ENCODE data around the gene NSUN6.
A peak's percentile ranks its signal among the peaks of the same experiment; 100 is the strongest.

NSUN6 gene

GRCh38 chr10:18567343-18567856 is 84.0 kb downstream of the NSUN6 start:
- intact Hi-C loops (cut with DNase I), result no loop called here
- DNase-seq, result no peak

GRCh38 chr10:18566177-18566576 is 85.2 kb downstream of the NSUN6 start:
- intact Hi-C loops (cut with DNase I), result no loop called here
- no peak for DNase-seq

GRCh38 chr10:18565006-18565405 is 86.4 kb downstream of the NSUN6 start:
- DNase-seq, result no peak
- intact Hi-C loops (cut with DNase I), result no loop called here

- no peak for DNase-seq
- intact Hi-C loops (cut with DNase I), result no loop called here
Measured at GRCh38 chr10:18563003-18563726, 88.2 kb downstream of the NSUN6 start.

- DNase-seq, result no peak
- intact Hi-C loops (cut with DNase I), result no loop called here
Measured at GRCh38 chr10:18561861-18562551, 89.4 kb downstream of the NSUN6 start.

- intact Hi-C loops (cut with DNase I), result no loop called here
- no peak for DNase-seq
Measured at GRCh38 chr10:18557960-18558359, 93.4 kb downstream of the NSUN6 start.

- no peak for DNase-seq
- intact Hi-C loops (cut with DNase I), result no loop called here
Measured at GRCh38 chr10:18556522-18557147, 94.8 kb downstream of the NSUN6 start.

GRCh38 chr10:18554479-18554878 is 96.9 kb downstream of the NSUN6 start:
- no peak for DNase-seq
- intact Hi-C loops (cut with DNase I), result no loop called here

- no peak for DNase-seq
- intact Hi-C loops (cut with DNase I), result no loop called here
Measured at GRCh38 chr10:18551473-18551872, 99.9 kb downstream of the NSUN6 start.

GRCh38 chr10:18549105-18549504 is 102.3 kb downstream of the NSUN6 start:
- intact Hi-C loops (cut with DNase I), result no loop called here
- DNase-seq, result no peak

GRCh38 chr10:18545621-18546305 is 105.6 kb downstream of the NSUN6 start:
- no peak for DNase-seq
- intact Hi-C loops (cut with DNase I), result no loop called here

GRCh38 chr10:18542832-18543231 is 108.6 kb downstream of the NSUN6 start:
- intact Hi-C loops (cut with DNase I), result no loop called here
- no peak for DNase-seq

- intact Hi-C loops (cut with DNase I), result no loop called here
- no peak for DNase-seq
Measured at GRCh38 chr10:18540195-18540594, 111.2 kb downstream of the NSUN6 start.

GRCh38 chr10:18539335-18539734 is 112.1 kb downstream of the NSUN6 start:
- intact Hi-C loops (cut with DNase I), result no loop called here
- DNase-seq, result peak in 3 of 10 donors; percentile 49 to 66 (median 56)

- intact Hi-C loops (cut with DNase I), result no loop called here
- DNase-seq, result no peak
Measured at GRCh38 chr10:18533896-18534295, 117.5 kb downstream of the NSUN6 start.

GRCh38 chr10:18532881-18533535 is 118.4 kb downstream of the NSUN6 start:
- DNase-seq, result no peak
- intact Hi-C loops (cut with DNase I), result no loop called here

GRCh38 chr10:18528292-18528691 is 123.1 kb downstream of the NSUN6 start:
- intact Hi-C loops (cut with DNase I), result no loop called here

GRCh38 chr10:18527687-18528086 is 123.7 kb downstream of the NSUN6 start:
- DNase-seq, result no peak
- intact Hi-C loops (cut with DNase I), result no loop called here

More at GRCh38 chr10:18528292-18528691, 123.1 kb downstream of the NSUN6 start:
- no peak for DNase-seq

GRCh38 chr10:18523858-18524257 is 127.5 kb downstream of the NSUN6 start:
- DNase-seq, result no peak
- intact Hi-C loops (cut with DNase I), result no loop called here

- no peak for DNase-seq
- intact Hi-C loops (cut with DNase I), result no loop called here
Measured at GRCh38 chr10:18523025-18523424, 128.4 kb downstream of the NSUN6 start.

Measured in posterior cingulate gyrus (tissue), 11 donors.